OCI-LY1 (cell line): Measurements from ENCODE around the gene NEUROD2.

Experiments used
- EZH2 ChIP-seq: fragments of 200-600 bp; sonication (generic), shearing (Covaris generic); IDR thresholded peaks from 2 replicates; pipeline ENCODE4 v1.8.0; 2017; ENCODE audit warnings: borderline replicate concordance, mixed run types, mild to moderate bottlenecking, antibody characterized with exemption, low read length, moderate library complexity, mixed read lengths
- TF ChIP-seq, protein P1 (sequence below): fragments of 200-600 bp; sonication (generic), shearing (Covaris generic); IDR thresholded peaks from 2 replicates; pipeline ENCODE4 v1.5.1; 2017; ENCODE audit warnings: mild to moderate bottlenecking, antibody characterized with exemption, low read length, moderate library complexity, mixed read lengths

DNA sequence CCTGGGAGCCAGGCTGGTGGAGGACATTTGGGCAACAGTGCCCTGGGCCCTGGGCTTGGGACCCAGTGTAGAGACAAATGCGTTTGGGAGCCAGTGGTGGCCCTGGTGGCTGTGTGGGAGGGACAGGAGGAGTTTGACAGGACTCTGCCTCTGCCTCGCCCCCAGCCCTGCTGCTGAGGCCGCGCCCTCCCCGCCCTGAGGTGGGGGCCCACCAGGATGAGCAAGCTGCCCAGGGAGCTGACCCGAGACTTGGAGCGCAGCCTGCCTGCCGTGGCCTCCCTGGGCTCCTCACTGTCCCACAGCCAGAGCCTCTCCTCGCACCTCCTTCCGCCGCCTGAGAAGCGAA lies 45.6 kb upstream of the NEUROD2 start:
- TF ChIP-seq, protein P1, sequence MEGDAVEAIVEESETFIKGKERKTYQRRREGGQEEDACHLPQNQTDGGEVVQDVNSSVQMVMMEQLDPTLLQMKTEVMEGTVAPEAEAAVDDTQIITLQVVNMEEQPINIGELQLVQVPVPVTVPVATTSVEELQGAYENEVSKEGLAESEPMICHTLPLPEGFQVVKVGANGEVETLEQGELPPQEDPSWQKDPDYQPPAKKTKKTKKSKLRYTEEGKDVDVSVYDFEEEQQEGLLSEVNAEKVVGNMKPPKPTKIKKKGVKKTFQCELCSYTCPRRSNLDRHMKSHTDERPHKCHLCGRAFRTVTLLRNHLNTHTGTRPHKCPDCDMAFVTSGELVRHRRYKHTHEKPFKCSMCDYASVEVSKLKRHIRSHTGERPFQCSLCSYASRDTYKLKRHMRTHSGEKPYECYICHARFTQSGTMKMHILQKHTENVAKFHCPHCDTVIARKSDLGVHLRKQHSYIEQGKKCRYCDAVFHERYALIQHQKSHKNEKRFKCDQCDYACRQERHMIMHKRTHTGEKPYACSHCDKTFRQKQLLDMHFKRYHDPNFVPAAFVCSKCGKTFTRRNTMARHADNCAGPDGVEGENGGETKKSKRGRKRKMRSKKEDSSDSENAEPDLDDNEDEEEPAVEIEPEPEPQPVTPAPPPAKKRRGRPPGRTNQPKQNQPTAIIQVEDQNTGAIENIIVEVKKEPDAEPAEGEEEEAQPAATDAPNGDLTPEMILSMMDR, result no peak
- no peak for TF ChIP-seq EZH2
